HG03064 (cell line): ENCODE data around the gene BOC.

ENCODE experiments used
- ATAC-seq: cut with Tn5 transposase; IDR thresholded peaks from one replicate; pipeline ENCODE4 v1.9.1; 2021; ENCODE audit warnings: low read depth; ENCODE audit not compliant: unreplicated experiment

BOC gene

DNA sequence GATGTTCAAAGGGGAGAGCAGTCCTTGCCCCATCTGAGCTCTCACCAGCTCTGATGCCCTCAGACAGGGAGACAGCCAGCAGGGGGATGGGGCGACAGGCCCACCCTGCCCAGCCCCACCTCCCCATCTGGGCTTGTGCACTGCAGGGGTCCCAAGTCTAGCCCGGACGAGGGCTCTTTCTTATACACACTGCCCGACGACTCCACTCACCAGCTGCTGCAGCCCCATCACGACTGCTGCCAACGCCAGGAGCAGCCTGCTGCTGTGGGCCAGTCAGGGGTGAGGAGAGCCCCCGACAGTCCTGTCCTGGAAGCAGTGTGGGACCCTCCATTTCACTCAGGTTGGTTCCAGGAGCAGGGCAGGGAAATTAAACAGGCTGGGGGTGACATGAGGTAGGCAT is 73.9 kb downstream of the BOC start:
- ATAC-seq, result no peak

DNA sequence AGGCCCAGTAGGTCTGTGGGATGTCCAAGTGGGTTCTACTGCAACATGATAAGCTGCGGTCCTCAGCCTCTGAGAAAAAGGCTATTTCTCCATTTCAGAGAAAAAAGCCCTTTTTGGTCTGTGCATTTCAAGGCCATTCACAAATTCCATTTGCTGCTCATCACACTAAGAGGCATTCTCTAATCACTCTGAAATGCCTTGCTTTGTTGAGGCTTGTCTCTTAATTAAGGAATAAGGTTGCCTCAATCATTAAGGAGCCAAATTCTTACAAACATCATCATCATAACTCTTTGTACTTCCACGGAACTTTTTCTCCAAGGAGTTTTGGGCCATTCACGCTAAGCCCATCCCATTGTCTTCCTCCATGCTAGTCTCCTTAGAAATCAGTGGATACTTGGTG is 74.4 kb downstream of the BOC start:
- ATAC-seq, result no peak

DNA sequence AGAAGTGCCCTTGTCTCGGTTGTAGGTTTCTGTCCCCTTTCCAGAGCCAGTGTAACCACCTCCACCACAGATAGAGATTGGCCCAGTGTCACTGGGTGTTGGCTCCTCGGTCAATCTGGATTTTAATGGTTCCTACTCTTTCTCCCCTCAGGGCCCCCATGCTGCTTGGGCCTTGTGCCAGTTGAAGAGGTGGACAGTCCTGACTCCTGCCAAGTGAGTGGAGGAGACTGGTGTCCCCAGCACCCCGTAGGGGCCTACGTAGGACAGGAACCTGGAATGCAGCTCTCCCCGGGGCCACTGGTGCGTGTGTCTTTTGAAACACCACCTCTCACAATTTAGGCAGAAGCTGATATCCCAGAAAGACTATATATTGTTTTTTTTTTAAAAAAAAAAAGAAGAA is 75.2 kb downstream of the BOC start:
- ATAC-seq, result no peak

DNA sequence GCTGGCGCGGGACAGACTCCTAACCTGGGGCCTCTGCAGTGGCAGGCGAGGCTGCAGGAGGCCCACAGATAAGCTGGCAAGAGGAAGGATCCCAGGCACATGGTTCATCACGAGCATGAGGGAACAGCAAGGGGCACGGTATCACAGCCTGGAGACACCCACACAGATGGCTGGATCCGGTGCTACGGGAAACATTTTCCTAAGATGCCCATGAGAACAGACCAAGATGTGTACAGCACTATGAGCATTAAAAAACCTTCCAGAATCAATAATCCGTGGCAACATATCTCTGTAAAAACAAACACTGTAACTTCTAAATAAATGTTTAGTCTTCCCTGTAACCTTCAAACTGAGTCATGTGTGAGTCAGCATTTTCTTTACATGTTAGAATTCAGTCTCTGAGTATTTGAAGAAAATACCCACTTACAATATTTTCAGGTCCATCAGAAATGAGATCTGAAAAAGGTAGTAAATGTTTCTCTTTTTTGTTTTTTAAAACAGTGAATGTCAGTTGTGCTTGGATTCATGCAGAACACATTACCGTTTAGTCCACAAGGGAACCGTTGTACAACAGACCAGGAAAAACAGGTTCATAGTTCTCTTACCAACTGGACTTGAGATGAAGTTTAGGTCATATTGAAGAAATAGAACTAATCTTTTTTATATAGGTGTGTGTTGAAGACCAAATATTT is 75.9 kb downstream of the BOC start:
- ATAC-seq, result no peak

DNA sequence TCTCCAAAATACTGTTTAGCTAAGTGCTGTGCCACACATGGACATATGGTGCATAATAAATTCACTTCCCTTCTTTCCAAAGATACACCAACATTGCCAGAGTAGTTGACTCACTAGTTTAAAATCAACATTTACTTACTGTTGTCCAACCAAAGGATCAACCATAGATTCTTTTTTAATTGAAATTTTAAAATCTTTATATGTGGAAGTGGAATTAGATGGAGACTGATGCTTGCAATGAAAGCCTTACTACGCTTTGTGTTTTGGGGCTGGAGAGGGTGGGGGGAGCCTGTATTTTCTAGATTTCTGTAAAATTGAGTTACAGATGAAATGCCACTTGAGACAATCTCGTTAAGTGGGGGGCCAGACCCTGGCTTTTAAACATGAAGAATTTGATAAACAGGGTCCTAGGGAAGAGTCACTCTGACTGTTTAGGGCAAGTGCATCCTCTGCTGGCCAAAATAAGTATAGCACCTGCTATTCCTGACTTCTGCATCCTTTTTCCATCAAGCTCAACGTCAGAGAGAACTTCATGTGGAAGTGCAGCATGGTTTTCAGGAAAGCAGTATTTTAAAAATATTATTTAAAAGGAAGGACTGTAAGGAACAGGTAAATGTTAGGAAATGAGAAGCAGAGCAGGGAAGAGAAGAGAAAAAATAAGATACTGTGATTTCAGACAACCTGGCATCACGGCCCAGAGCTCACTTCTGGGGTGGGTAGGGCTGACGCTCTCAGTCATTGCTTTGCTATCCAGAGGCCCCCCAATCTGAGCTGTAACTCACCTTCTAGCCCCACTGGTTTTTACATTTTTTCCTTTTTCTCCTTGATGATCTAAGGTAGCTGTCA is 76.7 kb downstream of the BOC start:
- ATAC-seq, result no peak

DNA sequence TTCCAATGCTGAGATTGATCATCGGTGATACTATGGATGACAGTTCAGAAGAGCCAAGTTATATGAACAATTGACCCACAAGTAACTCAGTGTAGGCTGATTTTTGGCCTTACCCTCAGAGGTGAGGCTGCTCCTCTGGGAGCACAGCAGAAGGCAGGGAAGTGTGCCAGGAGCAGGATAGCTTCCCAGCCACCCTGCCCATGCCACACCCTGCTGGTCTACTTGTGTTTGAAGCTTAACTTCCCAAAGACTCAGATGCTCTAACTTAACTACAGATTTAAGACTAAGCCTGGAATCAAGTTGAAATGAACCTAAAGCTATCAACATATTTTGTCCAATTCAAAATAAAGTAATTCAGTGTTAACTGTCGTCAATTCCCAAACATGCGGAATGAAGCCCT is 77.5 kb downstream of the BOC start:
- no peak for ATAC-seq

DNA sequence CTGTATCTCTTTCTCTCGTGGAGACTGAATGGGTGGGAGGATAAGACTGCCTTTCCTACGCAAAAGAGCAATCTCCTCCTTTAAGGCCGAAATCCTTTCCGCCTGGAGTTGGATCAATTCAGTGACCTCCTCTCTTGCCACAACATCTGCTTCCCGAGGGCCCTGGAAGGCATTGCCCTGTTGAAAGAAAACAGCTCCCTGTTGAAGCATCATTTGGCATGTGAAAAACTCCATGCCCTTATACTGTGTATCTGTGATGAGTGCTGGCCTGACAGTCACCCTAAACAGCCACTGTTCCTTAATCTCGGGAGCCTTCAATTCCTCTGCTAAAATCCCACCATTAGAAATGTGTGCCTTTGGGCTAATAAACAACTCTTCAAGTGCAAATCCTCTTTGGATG is 80.2 kb downstream of the BOC start:
- ATAC-seq, result no peak

DNA sequence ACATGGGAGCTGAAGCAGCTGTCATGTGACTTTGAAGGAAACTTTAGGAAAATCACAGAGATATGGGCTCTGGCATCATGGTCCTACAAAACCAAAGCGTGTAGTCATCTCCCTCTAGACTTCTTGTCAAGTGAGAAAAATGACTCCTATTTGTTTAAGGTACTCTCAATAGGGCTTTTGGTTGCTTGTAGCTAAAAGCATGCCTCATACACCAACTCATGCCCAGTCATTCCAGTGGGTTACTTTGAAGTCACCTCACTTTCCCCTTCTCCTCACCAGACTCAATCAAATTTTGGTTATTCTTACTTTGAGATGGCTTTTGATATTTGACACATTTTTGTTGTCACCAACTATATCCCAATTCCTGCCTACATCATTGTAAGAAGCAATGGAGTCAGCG is 81.6 kb downstream of the BOC start:
- ATAC-seq, result no peak

DNA sequence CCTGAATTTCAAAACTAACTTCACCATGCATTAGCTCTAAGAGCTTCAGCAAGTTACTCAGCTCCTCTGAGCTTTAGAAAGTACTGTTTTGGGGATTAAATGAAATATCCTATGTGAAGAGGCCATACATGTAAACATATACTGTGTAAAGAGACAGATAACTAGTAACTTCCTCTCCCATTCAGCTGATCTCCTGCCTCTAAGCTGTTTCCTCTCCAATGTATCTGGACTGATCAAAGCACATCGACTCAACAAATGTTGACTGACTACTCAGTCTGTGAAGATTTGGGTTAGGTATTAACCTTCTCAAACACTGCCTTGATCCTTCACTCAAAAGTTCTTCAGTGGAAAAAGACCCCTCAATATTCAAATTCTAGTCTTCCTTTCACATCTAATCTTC is 82.0 kb downstream of the BOC start:
- ATAC-seq, result no peak

DNA sequence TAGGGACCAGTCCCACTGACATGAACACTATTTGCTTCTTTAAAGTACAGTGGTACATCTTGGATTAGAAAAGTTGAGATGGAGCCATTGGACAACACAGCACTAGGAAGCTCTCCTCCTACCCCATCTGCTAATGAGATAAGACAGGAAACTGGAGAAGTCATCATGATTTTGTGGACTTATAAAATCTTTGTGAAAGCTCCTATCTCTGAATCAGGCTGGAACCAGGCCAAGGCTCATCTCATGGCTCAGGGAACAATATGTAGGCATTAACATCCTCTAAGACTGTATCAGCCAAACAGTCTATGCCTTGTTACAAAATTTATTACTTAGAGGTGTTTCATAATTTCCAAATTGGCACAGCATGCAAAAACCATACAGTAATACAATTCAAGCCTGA is 84.1 kb downstream of the BOC start:
- no peak for ATAC-seq

DNA sequence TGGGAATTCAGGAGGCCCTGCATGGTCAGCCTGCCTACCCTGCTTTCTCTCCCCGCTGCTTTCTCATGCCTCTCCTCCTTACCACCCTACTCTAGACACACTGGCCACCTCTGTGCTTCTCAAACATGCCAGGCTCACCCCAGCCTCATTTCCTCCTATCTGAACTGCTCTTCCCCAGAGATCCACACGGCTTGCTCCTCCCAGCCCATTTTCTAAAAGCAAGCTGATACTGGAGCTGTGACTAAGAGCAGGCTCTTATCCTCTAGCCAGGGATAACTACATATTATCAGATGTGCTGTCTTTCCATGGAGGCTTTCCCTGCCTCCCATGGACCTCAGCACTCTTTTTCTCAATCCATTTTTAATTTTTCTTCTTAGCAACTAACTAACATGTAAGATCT is 85.9 kb downstream of the BOC start:
- ATAC-seq, result no peak

DNA sequence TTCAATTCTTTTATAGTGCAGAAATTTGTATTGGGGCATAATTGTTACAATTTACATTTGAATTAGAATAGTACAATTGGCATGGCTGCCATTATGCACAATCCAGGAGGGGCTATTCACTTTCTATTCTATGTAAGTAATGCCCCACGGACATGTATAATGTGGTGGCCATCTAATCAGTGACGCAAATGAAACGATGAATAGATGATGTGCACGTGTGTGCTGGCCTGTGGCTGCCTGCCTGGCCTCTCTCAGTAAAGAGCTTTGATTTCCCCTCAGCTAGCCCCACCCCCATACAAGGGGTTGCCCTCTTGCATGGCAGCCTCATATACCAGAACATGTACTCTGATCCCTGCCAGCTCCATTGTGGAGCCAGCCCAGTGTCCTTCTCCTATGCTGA is 86.5 kb downstream of the BOC start:
- ATAC-seq, result no peak

DNA sequence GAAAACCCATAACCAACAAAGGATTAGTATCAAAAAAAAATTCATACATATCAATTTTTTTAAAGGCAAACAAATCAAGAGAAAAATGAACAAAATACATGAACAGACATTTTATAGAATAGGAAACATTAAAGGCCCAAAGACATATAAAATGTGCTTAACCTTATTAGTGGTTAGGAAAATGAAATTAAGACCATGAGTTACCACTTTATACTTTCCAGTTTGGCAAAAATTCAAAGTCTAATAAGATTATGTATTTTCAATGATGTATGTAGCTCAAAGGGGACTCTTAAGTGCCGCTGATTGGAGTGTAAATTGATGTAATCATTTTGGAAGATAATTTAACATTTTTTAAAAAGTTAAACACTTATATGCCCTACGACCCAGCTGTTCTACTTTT is 89.2 kb downstream of the BOC start:
- ATAC-seq, result no peak

DNA sequence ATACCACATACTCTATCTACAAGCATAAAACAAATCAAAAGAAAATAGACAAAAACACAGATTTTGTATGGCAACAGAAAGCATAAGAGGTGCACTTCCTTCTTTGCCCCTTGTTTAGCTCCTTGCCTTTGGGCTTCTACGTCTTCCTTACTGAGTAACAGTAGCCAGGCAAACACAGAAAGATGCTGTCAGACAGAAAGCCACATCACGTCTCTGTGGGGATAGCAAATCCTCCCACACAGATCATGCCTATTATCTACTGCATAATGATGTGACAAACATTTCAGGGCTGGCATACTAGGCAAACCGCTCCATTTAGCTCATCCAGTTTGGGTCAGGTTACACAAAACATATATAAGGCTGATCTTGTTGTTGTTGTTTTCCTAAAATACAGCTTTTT is 92.7 kb downstream of the BOC start:
- ATAC-seq, result no peak

DNA sequence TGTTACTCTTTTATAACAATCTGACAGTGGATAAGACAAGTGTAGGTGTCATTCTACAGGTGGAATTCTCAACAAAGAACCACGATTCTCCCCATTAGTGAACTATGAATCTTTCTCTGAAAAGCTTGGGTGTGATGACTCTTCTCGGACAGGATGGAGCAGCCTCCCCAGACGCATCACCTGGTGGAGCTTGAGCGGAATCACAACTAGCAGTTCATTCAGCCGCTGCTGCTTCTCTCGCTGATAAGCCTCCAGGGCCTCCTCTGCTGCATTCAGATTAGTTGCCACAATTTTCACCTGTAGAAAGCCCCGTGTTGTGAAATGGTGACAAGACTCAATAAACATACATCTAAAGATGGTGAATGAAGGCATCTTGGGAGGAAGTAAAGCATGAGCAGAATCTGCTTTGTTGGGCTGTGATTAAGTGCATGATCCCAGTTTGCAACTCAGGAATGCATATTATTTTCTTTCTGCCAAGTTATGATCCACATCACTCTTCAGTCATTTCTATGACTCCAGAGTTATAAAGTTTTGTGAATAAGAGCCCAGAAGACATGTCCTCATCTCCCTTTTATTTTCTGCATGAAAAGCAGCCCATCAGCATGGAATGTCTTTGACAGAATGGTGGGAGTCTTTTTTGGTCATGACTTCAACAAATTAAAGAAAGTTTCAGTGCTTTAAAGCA is 93.6 kb downstream of the BOC start:
- ATAC-seq, result no peak

DNA sequence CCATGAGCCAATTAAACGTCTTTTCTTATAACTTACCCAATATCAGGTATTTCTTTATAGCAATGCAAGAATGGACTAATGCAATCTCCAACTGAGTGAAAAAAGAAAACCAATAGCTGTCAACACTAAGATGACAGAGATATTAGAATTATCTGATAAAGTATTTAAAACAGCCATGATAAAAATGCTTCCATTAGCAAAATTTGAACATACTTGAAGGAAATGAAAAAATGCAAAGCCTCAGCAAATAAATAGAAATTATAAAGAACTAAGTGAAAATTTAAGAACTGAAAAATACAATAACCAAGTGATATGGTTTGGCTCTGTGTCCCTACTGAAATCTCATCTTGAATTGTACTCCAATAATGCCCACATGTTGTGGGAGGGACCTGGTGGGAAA is 99.6 kb downstream of the BOC start:
- ATAC-seq, result no peak

DNA sequence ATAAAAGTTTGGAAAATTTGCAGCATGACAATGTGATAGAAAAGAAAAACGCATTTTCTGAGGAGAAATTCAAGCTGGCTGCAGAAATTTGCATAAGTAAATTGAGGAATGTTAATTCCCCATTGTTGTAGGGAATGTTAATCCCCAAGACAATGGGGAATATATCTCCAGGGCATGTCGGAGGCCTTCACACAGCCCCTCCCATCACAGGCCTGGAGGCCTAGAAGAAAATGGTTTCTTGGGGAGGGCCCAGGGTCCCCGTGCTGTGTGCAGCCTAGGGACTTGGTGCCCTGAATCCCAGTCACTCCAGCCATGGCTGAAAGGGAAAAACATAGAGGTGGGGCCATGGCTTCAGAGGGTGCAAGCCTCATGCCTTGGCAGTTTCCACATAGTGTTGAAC is 101.1 kb downstream of the BOC start:
- no peak for ATAC-seq

DNA sequence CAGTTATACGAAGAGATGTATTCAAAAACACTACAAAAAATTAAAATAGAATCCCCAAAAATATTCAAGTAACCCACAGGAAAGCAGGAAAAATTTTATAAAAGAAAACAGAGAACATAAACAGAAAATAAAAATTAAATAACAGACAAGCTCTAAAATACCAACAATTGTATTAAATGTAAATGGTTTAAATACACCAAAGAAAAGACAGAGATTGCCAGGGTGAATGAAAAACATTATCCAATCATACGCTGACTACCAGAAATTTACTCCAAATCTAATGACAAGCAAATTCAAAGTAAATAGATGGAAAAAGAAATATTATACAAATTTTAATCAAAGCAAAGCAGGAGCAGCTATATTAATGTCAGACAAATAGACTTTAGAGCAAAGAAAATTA is 103.6 kb downstream of the BOC start:
- ATAC-seq, result no peak

DNA sequence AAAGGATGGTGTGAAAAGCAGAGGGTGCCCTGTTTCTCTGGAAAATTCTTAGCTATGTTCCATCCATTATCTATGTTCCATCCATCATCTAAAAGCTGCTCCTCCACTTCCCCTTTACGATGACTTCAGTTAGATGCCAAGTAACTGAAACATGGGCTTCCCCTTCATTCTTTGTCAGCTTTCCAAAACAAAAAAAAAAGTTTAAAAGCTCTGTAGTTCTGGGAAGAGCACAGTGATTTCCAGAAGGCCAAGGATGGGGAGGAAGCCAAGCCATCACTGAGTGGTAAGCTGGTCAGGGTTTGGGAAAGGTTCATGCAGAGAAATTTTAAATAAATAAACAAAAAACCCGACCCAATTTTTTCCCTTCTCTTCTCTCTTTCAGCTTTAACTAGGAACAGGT is 118.4 kb downstream of the BOC start:
- ATAC-seq, result no peak

DNA sequence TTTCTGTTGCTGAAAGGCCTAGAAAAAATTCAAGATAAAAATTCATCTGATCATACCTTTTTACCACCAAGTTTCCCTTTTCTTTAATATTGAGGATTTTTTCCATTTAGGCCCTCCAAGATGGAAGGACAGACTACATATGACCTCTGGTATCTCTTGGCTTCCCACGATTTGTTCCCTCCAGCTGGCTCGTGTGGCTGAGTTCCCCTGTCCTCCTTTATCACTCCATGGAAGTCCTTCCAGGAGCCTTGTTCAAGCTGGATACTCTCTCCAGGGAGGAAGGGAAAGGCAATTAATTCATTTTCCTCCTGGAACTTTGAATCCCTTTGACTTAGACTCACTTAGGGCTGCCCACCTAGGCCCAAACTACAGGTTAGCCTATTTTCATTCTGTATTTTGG is 119.4 kb downstream of the BOC start:
- no peak for ATAC-seq

DNA sequence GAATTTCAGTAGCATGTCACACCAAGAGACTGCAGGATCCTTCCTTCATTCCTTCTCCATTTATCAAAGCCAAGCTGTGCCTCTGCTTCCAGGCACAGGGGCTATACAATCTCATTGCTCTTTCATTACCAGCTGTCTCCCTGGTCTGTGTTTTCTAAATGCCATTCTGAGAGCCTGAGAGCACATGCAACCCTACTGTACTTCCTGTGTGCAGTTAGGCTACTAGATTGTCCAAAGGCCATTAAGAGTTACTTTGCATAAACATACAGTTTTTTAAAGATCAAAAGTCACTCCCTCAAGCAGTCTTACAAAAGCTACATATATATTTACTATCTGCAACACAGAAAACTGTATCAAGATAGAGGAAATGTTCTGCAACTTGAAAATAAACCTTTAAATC is 119.8 kb downstream of the BOC start:
- no peak for ATAC-seq
